Endothelial cell of umbilical vein (primary cell): Measurements from ENCODE around the gene MRPL12. TPM values are rescaled to one million over a fixed set of nuclear protein-coding genes. Genes with fewer than 3 reads are reported as not detected.
"Not testable (repeated sequence)": the region's sequence is repeated elsewhere in the genome, so short reads cannot be mapped to it uniquely, and the experiment has no call there.

Experiments
- BruUV-seq: library from RNA; stranded (reverse); fragments of 400-500 nt; replicated peaks from 2 replicates; lab custom pipeline; 2021; lab: Mats Ljungman, UMichigan
- CTCF ChIA-PET: fragments of 300-600, 350-600 bp; sonication (Branson Sonifier 250); formaldehyde crosslinking; loops from one replicate; lab custom pipeline; 2021; ENCODE audit warnings: antibody characterized with exemption, inconsistent platforms; lab: Charles Lee
- POLR2A ChIA-PET: fragments of 300-600, 350-600 bp; sonication (Branson Sonifier 250); formaldehyde crosslinking; loops from one replicate; lab custom pipeline; 2021; ENCODE audit warnings: antibody characterized with exemption, inconsistent platforms; lab: Charles Lee
- DNase-seq: peaks from one replicate; pipeline ENCODE4 v3.0.0-alpha.2; 2011; ENCODE audit warnings: low read depth, low spot score
- FAIRE-seq: peaks from 2 replicates; lab custom pipeline; 2011; peaks lifted over from hg19 to GRCh38; lab: Jason Lieb, UNC
- H2AFZ ChIP-seq: 2 replicates; pipeline ENCODE4 v1.6.0; 2012; ENCODE audit warnings: low read depth, low read length, control low read depth, inconsistent platforms
- H3K27ac ChIP-seq: 2 replicates; pipeline ENCODE4 v1.5.1; 2011; ENCODE audit warnings: low read depth, mild to moderate bottlenecking, control low read depth, low read length, moderate library complexity; ENCODE audit not compliant: insufficient read depth
- H3K27me3 ChIP-seq, 2 experiments: 2 replicates each; pipeline versions ENCODE4 v1.6.0 to v1.6.1; 2011; ENCODE audit warnings: low read length in 2 of 2, mixed read lengths in 1 of 2; ENCODE audit not compliant: control insufficient read depth in 2 of 2, insufficient read depth in 2 of 2
- H3K36me3 ChIP-seq, 2 experiments: 2 replicates in 1 of 2; 3 replicates in 1 of 2; pipeline ENCODE4 v1.5.1; 2011; ENCODE audit warnings: low read length in 2 of 2, mild to moderate bottlenecking in 1 of 2, moderate library complexity in 1 of 2; ENCODE audit not compliant: control insufficient read depth in 2 of 2, insufficient read depth in 2 of 2; ENCODE audit errors: extremely low read depth in 1 of 2
- H3K4me1 ChIP-seq: 3 replicates; pipeline ENCODE4 v1.5.1; 2011; ENCODE audit warnings: mild to moderate bottlenecking, low read length; ENCODE audit not compliant: control insufficient read depth, insufficient read depth; ENCODE audit errors: extremely low read depth
- H3K4me2 ChIP-seq: 2 replicates; pipeline ENCODE4 v1.6.1; 2011; ENCODE audit warnings: low read length, control low read depth, mixed read lengths; ENCODE audit not compliant: insufficient read depth
- H3K4me3 ChIP-seq, 3 experiments: fragments of 200-600 bp in 1 of 3; sonication (generic), shearing (Covaris generic) in 1 of 3; replicated peaks in 1 of 3; 2 replicates each; pipeline ENCODE4 v1.5.1; 2011 to 2016; ENCODE audit warnings: control low read depth in 3 of 3, low read length in 3 of 3, mild to moderate bottlenecking in 2 of 3, inconsistent platforms in 1 of 3, low read depth in 1 of 3, moderate library complexity in 1 of 3; ENCODE audit not compliant: insufficient read depth in 1 of 3
- H3K79me2 ChIP-seq: 2 replicates; pipeline ENCODE4 v1.6.0; 2012; ENCODE audit warnings: low read length, inconsistent platforms; ENCODE audit not compliant: control insufficient read depth, insufficient read depth
- H3K9ac ChIP-seq: replicated peaks from 2 replicates; pipeline ENCODE3; 2011; ENCODE audit warnings: low read length, control low read depth; ENCODE audit not compliant: insufficient read depth; ENCODE audit errors: extremely low read depth
- H3K9me1 ChIP-seq: replicated peaks from 3 replicates; pipeline ENCODE4 v1.6.0; 2011; ENCODE audit warnings: mild to moderate bottlenecking, low read length; ENCODE audit not compliant: control insufficient read depth, insufficient read depth; ENCODE audit errors: extremely low read depth
- H3K9me3 ChIP-seq: replicated peaks from 2 replicates; pipeline ENCODE4 v1.5.1; 2012; ENCODE audit warnings: low read length, inconsistent platforms; ENCODE audit not compliant: control insufficient read depth, insufficient read depth
- H4K20me1 ChIP-seq: replicated peaks from 2 replicates; pipeline ENCODE3; 2011; ENCODE audit warnings: mild to moderate bottlenecking, low read length; ENCODE audit not compliant: control insufficient read depth, insufficient read depth; ENCODE audit errors: extremely low read depth
- EZH2 ChIP-seq: IDR thresholded peaks from 2 replicates; pipeline ENCODE4 v1.6.1; 2012; ENCODE audit warnings: borderline replicate concordance, low read depth, mild to moderate bottlenecking, moderate library complexity, low read length, inconsistent platforms; ENCODE audit not compliant: severe bottlenecking
- FOS ChIP-seq: IDR thresholded peaks from 2 replicates; pipeline ENCODE4 v1.6.1; 2011; ENCODE audit warnings: mild to moderate bottlenecking, low read length, moderate library complexity, borderline replicate concordance; ENCODE audit not compliant: insufficient read depth
- GATA2 ChIP-seq: IDR thresholded peaks from 2 replicates; pipeline ENCODE4 v1.7.0; 2011; ENCODE audit warnings: low read depth, mild to moderate bottlenecking, moderate library complexity, mixed read lengths, low read length; ENCODE audit not compliant: insufficient read length, insufficient read depth
- JUN ChIP-seq: IDR thresholded peaks from 2 replicates; pipeline ENCODE4 v1.6.1; 2011; ENCODE audit warnings: borderline replicate concordance, low read depth; ENCODE audit not compliant: insufficient read length, insufficient read depth
- MAX ChIP-seq: IDR thresholded peaks from 2 replicates; pipeline ENCODE4 v1.6.1; 2011; ENCODE audit not compliant: insufficient read depth, insufficient read length
- dilution Hi-C: fragments of 300-500 bp; cut with MboI; formaldehyde crosslinking; loops from one replicate; pipeline ENCODE4 v1.15.0; 2019; ENCODE audit warnings: low sequenced_read_pairs; ENCODE audit not compliant: extremely low pct_ligation_motif_present
- intact Hi-C: fragments of 100-400 bp; cut with micrococcal nuclease; formaldehyde crosslinking; loops from one replicate; pipeline ENCODE4 v1.10.0; 2022
- polyA plus RNA-seq, 4 experiments: library from polyadenylated mRNA; depleted of rRNA in 3 of 4; stranded (reverse) in 3 of 4; unstranded in 1 of 4; fragments of >200 nt; gene quantifications; 2 replicates each; pipeline versions ENCODE4 v1.2.1 to v1.2.3, GENCODE V29; 2011 to 2012; ENCODE audit warnings: missing spikeins in 1 of 4
- total RNA-seq: library from RNA; stranded (reverse); gene quantifications from 2 replicates; pipeline ENCODE4 v1.2.3, GENCODE V29; 2021

MRPL12 gene
- total and polyA plus RNA-seq, 2 donors (not counting 3 experiments of a cell fraction or from before 2014, with no cell fraction given) = 91.9 to 99.9 TPM

GRCh38 chr17:81738801-81739393 is 35.7 kb downstream of the MRPL12 start:
- H2AFZ ChIP-seq = no peak overlapping the region
- DNase-seq = no peak
- CTCF ChIA-PET = no interaction called here
- H3K27me3 ChIP-seq = no peaks in the 10 kb centered on the region
- H4K20me1 ChIP-seq = no peaks in the 10 kb centered on the region
- H3K9me1 ChIP-seq = no peaks in the 10 kb centered on the region
- dilution Hi-C loops = no loop called here
- BruUV-seq = no TSS peak
- no peak overlapping the region for H3K9ac ChIP-seq
- no peaks in the 10 kb centered on the region for H3K9me3 ChIP-seq
- POLR2A ChIA-PET = no interaction called here
- FAIRE-seq = no peak
- H3K4me2 ChIP-seq = no peak overlapping the region
- no peak overlapping the region for H3K4me3 ChIP-seq
- peaks cover 4% of the 10 kb centered on the region for H3K4me1 ChIP-seq
- TF ChIP-seq FOS (no peak), GATA2 (no peak), MAX (no peak), EZH2 (no peak), JUN (no peak)
- intact Hi-C loops = no loop called here
- H3K36me3 ChIP-seq = no peaks in the 10 kb centered on the region
- no peak overlapping the region for H3K27ac ChIP-seq
- H3K79me2 ChIP-seq = no peaks in the 10 kb centered on the region

DNA sequence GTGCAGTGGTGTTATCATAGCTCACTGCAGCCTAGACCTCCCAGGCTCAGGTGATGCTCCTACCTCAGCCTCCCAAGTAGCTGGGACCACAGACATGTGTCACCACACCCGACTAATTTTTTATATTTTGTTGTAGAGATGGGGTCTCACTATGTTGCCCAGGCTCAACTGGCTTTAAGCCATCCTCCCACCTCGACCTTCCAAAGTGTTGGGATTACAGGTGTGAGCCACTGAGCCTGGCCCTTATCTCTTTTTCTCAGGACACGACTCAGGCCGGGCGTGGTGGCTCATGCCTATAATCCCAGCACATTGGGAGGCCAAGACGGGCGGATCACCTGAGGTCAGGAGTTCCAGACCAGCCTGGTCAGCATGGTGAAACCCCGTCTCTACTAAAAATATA is 36.4 kb downstream of the MRPL12 start:
- POLR2A ChIA-PET, H3K9me1 ChIP-seq, H3K9ac ChIP-seq, intact Hi-C loops, H3K4me2 ChIP-seq, H3K79me2 ChIP-seq, H3K27me3 ChIP-seq, H3K27ac ChIP-seq, H4K20me1 ChIP-seq, H2AFZ ChIP-seq, H3K4me3 ChIP-seq, CTCF ChIA-PET, H3K36me3 ChIP-seq, BruUV-seq, H3K9me3 ChIP-seq, FAIRE-seq, dilution Hi-C loops, DNase-seq, H3K4me1 ChIP-seq: not testable (repeated sequence)
